Karpas-422 (cell line): Measurements from ENCODE around the gene F12. TPM values are rescaled to one million over a fixed set of nuclear protein-coding genes. Genes with fewer than 3 reads are reported as not detected.
A peak's percentile ranks its signal among the peaks of the same experiment; 100 is the strongest.

Source experiments
- DNase-seq: peaks from one replicate; pipeline ENCODE4 v3.0.0-alpha.2; 2015
- H2AFZ ChIP-seq: fragments of 200-600 bp; sonication (generic); 2 replicates; pipeline ENCODE4 v1.6.1; 2014; ENCODE audit warnings: antibody characterized with exemption, low read length, mixed read lengths
- H3K27ac ChIP-seq: fragments of 200-600 bp; sonication (generic); 2 replicates; pipeline ENCODE4 v1.5.1; 2014; ENCODE audit warnings: mild to moderate bottlenecking, low read length, moderate library complexity
- H3K27me3 ChIP-seq: fragments of 200-600 bp; sonication (generic); 2 replicates; pipeline ENCODE4 v1.6.1; 2014; ENCODE audit warnings: low read length, mixed read lengths
- H3K36me3 ChIP-seq: fragments of 200-600 bp; sonication (generic); 2 replicates; pipeline ENCODE4 v1.6.1; 2014; ENCODE audit warnings: low read length, mixed read lengths; ENCODE audit not compliant: insufficient read depth
- H3K4me1 ChIP-seq: fragments of 200-600 bp; sonication (generic); 2 replicates; pipeline ENCODE4 v1.6.1; 2014; ENCODE audit warnings: mild to moderate bottlenecking, low read length, mixed read lengths
- H3K4me2 ChIP-seq: fragments of 200-600 bp; sonication (generic); 2 replicates; pipeline ENCODE4 v1.6.1; 2014; ENCODE audit warnings: low read length, low read depth, mild to moderate bottlenecking; ENCODE audit not compliant: poor library complexity, severe bottlenecking
- H3K4me3 ChIP-seq: fragments of 200-600 bp; sonication (generic); 2 replicates; pipeline ENCODE4 v1.5.1; 2014; ENCODE audit warnings: mild to moderate bottlenecking, antibody characterized with exemption, low read length, mixed read lengths
- H3K79me2 ChIP-seq: fragments of 200-600 bp; sonication (generic); 2 replicates; pipeline ENCODE4 v1.6.1; 2014; ENCODE audit warnings: mild to moderate bottlenecking, low read length, mixed read lengths
- H3K9ac ChIP-seq: fragments of 200-600 bp; sonication (generic); 2 replicates; pipeline ENCODE4 v1.6.0; 2014; ENCODE audit warnings: low read length
- H3K9me2 ChIP-seq: fragments of 200-600 bp; sonication (generic), shearing (Covaris generic); replicated peaks from 2 replicates; pipeline ENCODE4 v1.6.0; 2014; ENCODE audit warnings: mild to moderate bottlenecking, low read length, moderate library complexity; ENCODE audit not compliant: insufficient read depth
- H3K9me3 ChIP-seq: fragments of 300-700, 200-600 bp; sonication (generic); 2 replicates; pipeline ENCODE4 v1.6.1; 2014; ENCODE audit warnings: low read length, mixed read lengths
- H4K20me1 ChIP-seq: fragments of 200-600 bp; sonication (generic); 2 replicates; pipeline ENCODE4 v1.6.1; 2014; ENCODE audit warnings: mild to moderate bottlenecking, antibody characterized with exemption, low read length, low read depth; ENCODE audit not compliant: insufficient read depth
- total RNA-seq: library from RNA; depleted of rRNA; stranded (reverse); fragments of >200 nt; shearing (Covaris generic); gene quantifications from 2 replicates; pipeline ENCODE4 v1.2.3, GENCODE V29; 2014; ENCODE audit warnings: low replicate concordance

F12 gene
- total RNA-seq, 1 experiment from 2014 or later = 6.5 TPM

DNA sequence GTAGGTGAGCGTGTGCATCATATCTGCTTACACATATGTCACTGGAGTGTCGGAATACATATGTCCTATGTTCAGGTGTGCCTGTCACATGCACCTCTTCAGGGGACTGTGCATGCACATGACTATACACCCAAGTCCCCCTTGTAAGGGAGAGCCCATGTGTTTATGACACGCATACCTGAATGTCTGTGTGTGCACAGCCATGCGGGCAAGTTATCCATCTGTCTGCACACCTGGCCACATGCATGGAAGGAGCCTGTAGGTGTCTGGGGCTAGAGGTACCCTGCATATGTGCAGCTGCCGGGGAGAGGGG lies 52.3 kb downstream of the F12 start:
- Histone ChIP-seq H3K4me1 (peaks cover 44% of the 10 kb centered on the region), H3K4me2 (peak overlapping the region; percentile 82)
- no peak for DNase-seq

DNA sequence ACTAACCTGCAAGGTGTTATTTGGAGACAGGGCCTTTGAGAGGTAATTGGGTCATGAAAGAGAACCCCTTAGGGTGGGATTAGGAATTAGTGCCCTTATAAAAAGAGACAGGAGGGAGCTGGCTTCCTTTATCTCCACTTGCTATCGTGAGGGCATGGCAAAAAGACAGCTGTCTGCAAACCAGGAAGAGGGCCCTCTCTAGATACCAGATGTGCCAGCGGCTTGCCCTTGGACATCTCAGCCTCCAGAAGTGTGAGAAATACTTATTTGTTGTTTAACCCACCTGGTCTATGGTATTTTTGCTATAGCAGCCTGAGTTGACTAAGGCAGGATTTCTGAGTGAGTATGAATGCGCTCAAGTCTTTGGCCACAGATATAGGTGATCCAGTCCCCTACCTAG lies 52.6 kb downstream of the F12 start:
- Histone ChIP-seq H3K4me1 (peaks cover 42% of the 10 kb centered on the region), H3K4me2 (no peak overlapping the region), H3K4me3 (no peak overlapping the region), H3K9me3 (0 out of 2 replicates have a peak, but pooled peaks cover 3% of the 10 kb centered on the region), H3K9me2 (no peaks in the 10 kb centered on the region), H3K27ac (no peak overlapping the region), H3K9ac (no peak overlapping the region), H3K36me3 (no peaks in the 10 kb centered on the region; the same call in 1 of the 2 replicates), H4K20me1 (no peaks in the 10 kb centered on the region), H3K79me2 (peaks cover 23% of the 10 kb centered on the region), H2AFZ (peak overlapping the region; percentile 93; the same call in 1 of the 2 replicates), H3K27me3 (no peaks in the 10 kb centered on the region)
- no peak for DNase-seq

More for the DNA sequence above, 52.3 kb downstream of the F12 start:
- peak overlapping the region; percentile 92 for H3K4me3 ChIP-seq
- peak overlapping the region; percentile 67 for H3K27ac ChIP-seq
- no peaks in the 10 kb centered on the region for H4K20me1 ChIP-seq
- H3K9me2 ChIP-seq = no peaks in the 10 kb centered on the region
- H3K27me3 ChIP-seq = no peaks in the 10 kb centered on the region
- peak overlapping the region; percentile 87 for H3K9ac ChIP-seq
- H3K36me3 ChIP-seq = no peaks in the 10 kb centered on the region; the same call in 1 of the 2 replicates
- H3K9me3 ChIP-seq = 0 out of 2 replicates have a peak, but pooled peaks cover 3% of the 10 kb centered on the region
- peaks cover 23% of the 10 kb centered on the region for H3K79me2 ChIP-seq
- H2AFZ ChIP-seq = peak overlapping the region; percentile 93; the same call in 1 of the 2 replicates

DNA sequence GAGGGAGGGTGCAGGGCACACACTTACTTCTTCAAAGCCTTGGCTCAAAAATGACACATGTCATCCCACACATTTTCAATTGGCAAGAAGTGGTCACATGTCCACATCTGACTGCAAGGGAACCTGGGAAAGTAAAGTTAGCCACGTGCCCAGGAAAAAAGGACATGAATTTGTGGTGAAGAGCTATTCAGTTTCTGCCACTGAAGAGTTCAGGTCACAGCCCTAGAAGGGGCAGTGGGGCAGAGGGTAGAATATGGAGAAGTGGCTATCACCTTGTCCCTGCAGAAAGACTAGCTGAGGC lies 53.5 kb downstream of the F12 start:
- no peaks in the 10 kb centered on the region for H4K20me1 ChIP-seq
- no peak overlapping the region for H3K9ac ChIP-seq
- H3K79me2 ChIP-seq = peaks cover 28% of the 10 kb centered on the region
- H3K9me2 ChIP-seq = no peaks in the 10 kb centered on the region
- DNase-seq = no peak
- no peak overlapping the region for H3K27ac ChIP-seq
- no peak overlapping the region for H3K4me2 ChIP-seq
- H3K27me3 ChIP-seq = no peaks in the 10 kb centered on the region
- H2AFZ ChIP-seq = no peak overlapping the region
- H3K9me3 ChIP-seq = 0 out of 2 replicates have a peak, but pooled peaks cover 3% of the 10 kb centered on the region
- no peaks in the 10 kb centered on the region; the same call in 1 of the 2 replicates for H3K36me3 ChIP-seq
- H3K4me1 ChIP-seq = peaks cover 33% of the 10 kb centered on the region
- no peak overlapping the region for H3K4me3 ChIP-seq

DNA sequence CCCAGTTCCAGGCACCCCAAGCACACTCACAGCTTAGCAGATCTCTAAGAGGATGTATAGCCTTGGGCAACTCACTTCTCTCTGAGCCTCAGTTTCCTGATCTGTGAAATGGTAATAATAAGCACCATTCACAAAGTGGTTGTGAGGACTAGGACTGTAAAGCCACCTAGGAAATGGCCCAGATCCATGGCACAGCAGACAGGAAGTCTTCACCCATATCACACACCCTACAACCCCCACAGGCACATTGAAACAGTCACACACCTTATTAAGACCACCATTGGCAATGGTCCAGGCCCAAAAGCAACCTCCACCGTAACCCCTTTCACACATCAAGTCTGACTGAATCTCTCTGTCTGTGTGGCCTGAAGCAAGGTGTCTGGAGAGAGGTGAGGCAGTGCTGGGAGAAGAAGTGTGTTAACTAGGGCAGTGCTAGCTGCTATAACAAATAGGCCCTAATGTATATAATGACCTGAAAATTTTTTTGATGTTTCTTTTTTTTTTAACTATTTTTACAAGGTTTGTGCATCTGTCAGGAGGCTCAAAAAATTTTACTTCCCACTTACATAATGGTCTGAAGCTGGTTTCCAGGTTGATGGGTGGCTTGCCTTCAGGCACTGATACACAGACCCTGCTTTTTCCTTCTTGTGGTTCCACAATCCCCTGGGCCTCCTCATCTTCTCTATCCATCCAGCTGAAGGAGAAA lies 54.0 kb downstream of the F12 start:
- Histone ChIP-seq H3K79me2 (peaks cover 33% of the 10 kb centered on the region), H2AFZ (no peak overlapping the region), H3K36me3 (no peaks in the 10 kb centered on the region; the same call in 1 of the 2 replicates), H3K4me1 (peaks cover 37% of the 10 kb centered on the region), H3K27ac (no peak overlapping the region), H3K4me2 (no peak overlapping the region), H3K27me3 (no peaks in the 10 kb centered on the region), H3K9me2 (no peaks in the 10 kb centered on the region), H4K20me1 (no peaks in the 10 kb centered on the region), H3K4me3 (no peak overlapping the region), H3K9me3 (0 out of 2 replicates have a peak, but pooled peaks cover 3% of the 10 kb centered on the region), H3K9ac (no peak overlapping the region)
- DNase-seq = no peak

DNA sequence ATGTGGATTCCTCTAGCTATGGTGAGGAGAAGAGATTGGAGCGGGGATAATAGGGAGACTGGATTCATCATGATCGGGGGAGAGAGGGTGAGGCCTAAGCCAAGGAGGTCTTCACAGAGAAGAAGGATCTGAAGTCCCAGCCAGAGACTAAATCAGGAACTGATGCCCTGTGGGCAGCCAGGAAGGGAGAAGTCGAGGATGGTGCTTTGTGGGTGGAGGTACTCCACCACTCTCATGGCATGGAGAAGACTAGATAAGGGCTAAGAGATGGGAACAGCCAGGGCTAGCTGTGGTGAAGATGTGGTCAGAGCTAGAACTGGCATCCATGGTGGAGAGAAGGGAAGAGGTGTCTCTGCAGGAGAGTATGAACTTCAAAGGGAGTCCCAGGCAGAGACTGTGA lies 54.7 kb downstream of the F12 start:
- Histone ChIP-seq H3K36me3 (no peaks in the 10 kb centered on the region; the same call in none of the 2 replicates), H3K9ac (no peak overlapping the region), H3K4me2 (no peak overlapping the region), H3K27ac (no peak overlapping the region), H3K27me3 (no peaks in the 10 kb centered on the region), H3K9me2 (no peaks in the 10 kb centered on the region), H3K4me1 (peaks cover 41% of the 10 kb centered on the region), H3K4me3 (no peak overlapping the region), H4K20me1 (no peaks in the 10 kb centered on the region), H2AFZ (no peak overlapping the region), H3K79me2 (peaks cover 35% of the 10 kb centered on the region), H3K9me3 (0 out of 2 replicates have a peak, but pooled peaks cover 3% of the 10 kb centered on the region)
- DNase-seq = no peak

DNA sequence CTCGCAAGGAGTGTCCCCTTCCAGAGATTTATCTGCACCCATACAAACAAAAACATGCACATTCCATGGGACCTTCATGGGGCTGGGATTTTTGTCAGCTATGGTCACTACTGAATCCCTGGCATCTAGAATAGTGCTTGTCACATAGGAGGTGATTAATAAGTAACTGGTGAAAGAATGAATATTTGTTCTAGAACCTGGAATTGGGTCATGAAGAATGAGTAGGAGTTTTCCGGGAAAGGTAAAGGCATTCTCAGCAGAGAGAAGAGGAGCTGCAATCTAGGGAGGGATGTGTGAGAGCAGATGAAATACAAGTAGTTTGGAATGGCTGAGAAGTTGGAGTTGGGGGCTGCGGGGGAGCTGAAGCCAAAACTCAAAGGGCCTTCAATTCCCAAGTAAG lies 55.1 kb downstream of the F12 start:
- Histone ChIP-seq H3K4me3 (no peak overlapping the region), H3K9me3 (0 out of 2 replicates have a peak, but pooled peaks cover 3% of the 10 kb centered on the region), H3K4me2 (no peak overlapping the region), H3K9ac (no peak overlapping the region), H3K27ac (no peak overlapping the region), H3K4me1 (peaks cover 41% of the 10 kb centered on the region), H2AFZ (no peak overlapping the region), H3K9me2 (no peaks in the 10 kb centered on the region), H3K36me3 (no peaks in the 10 kb centered on the region; the same call in none of the 2 replicates), H3K79me2 (peaks cover 35% of the 10 kb centered on the region), H4K20me1 (no peaks in the 10 kb centered on the region), H3K27me3 (no peaks in the 10 kb centered on the region)
- no peak for DNase-seq

DNA sequence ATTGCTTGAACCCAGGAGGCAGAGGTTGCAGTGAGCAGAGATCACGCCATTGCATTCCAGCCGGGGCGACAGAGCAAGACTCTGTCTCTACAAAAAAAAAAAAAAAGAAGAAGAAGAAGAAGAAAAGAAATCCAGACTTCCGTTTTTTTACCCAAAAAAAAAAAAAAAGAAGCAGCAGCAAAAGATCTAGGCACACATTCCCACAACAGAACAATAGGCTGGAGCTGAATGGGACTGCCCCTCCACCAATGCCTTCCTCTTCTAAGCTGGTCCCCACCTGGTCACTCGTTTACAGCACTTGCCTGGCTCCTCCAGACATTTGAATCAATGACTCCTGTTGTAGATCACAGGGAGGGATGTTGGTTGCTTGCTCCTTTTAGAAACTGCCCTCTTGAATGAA lies 56.3 kb downstream of the F12 start:
- no peak overlapping the region for H3K27ac ChIP-seq
- H3K79me2 ChIP-seq = peaks cover 35% of the 10 kb centered on the region
- no peak overlapping the region for H3K9ac ChIP-seq
- H3K27me3 ChIP-seq = no peaks in the 10 kb centered on the region
- no peak overlapping the region for H3K4me3 ChIP-seq
- no peak for DNase-seq
- H3K4me2 ChIP-seq = no peak overlapping the region
- no peaks in the 10 kb centered on the region for H3K9me2 ChIP-seq
- no peaks in the 10 kb centered on the region for H4K20me1 ChIP-seq
- H3K36me3 ChIP-seq = no peaks in the 10 kb centered on the region; the same call in none of the 2 replicates
- peaks cover 35% of the 10 kb centered on the region for H3K4me1 ChIP-seq
- no peak overlapping the region for H2AFZ ChIP-seq
- 0 out of 2 replicates have a peak, but pooled peaks cover 3% of the 10 kb centered on the region for H3K9me3 ChIP-seq
